Measurements from ENCODE around the gene MYH7B.

GRCh38 chr20:34994509-34995131 is 39.0 kb downstream of the MYH7B start:
- TF ChIP-seq, protein P1, sequence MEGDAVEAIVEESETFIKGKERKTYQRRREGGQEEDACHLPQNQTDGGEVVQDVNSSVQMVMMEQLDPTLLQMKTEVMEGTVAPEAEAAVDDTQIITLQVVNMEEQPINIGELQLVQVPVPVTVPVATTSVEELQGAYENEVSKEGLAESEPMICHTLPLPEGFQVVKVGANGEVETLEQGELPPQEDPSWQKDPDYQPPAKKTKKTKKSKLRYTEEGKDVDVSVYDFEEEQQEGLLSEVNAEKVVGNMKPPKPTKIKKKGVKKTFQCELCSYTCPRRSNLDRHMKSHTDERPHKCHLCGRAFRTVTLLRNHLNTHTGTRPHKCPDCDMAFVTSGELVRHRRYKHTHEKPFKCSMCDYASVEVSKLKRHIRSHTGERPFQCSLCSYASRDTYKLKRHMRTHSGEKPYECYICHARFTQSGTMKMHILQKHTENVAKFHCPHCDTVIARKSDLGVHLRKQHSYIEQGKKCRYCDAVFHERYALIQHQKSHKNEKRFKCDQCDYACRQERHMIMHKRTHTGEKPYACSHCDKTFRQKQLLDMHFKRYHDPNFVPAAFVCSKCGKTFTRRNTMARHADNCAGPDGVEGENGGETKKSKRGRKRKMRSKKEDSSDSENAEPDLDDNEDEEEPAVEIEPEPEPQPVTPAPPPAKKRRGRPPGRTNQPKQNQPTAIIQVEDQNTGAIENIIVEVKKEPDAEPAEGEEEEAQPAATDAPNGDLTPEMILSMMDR (IDR thresholded peaks at IDR 0.05) = no peak
- TF ChIP-seq ZFX (IDR thresholded peaks at IDR 0.05; ENCODE audit: borderline replicate concordance) = no peak
